MV-4-11 (cell line): ENCODE measurements around the gene KCNQ5.

ENCODE experiments used
- DNase-seq: peaks from one replicate; lab custom pipeline; 2025; lab: John Stamatoyannopoulos, UW

The KCNQ5 gene

DNA sequence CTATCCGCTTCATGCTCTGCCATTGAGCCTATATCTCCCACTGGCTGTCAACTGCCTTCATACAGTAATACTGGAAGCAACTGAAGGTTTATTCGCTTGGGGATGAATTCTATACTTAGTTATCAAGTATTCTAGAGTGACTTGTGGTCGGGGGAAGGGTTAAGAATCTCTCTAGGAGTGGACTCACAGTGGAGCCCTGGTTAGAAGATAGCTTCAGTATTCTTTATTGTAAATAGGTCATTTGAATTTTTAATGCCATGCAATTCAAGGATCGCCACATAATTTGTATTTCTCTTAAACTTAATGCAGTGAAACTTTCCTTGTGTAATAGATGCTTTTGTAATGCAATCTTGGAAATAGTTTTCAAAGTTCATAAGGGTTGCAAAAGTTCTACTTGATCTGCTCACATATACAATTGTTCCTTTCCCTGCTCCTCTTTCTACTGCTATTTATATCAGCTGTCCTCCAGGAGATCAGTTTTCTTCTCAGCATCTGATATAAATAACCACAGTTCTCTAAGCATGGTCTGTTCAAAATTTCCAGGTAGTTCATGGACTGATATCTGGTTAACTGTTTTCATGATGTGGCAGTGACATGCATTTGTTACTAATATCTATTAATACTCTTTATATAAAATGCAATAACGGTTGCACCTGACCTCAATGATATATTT is 120.3 kb downstream of the KCNQ5 start:
- no peak for DNase-seq

DNA sequence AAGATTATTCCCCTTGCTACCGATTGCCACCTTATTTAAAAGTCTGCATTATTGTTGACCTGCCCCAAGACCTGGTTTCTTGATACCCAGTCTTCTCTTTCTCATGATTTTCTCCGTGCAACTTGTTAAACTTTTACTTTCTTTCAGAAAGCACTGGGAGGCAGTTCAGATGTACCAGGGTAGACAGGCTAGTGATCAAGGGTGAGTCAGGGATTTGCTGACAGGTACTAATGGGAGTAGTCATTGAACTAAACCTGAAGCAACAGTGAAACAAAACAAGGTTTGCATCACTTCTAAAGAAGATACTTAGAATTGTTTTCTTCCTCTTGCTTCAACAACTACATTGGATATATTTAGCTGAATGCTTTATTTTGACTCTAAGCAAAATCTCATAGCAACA is 124.4 kb downstream of the KCNQ5 start:
- no peak for DNase-seq

DNA sequence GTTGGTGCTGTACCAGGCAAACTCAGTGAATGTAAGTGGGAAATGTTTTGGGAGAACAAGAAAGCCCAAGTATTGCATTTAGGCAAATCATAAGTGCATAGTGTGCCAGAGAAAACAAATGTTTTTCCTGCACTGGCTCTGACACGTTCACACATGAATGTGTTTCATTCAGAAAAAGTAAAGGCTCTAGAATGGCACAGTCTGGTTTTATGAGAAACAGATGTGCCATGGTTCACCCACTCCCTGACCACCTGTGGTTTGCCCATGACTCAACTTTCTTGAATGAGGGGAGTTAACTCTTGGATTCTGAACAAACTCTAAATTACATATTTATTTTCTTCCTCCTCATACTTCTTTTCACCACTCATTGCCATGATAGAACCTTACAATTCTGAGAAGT is 126.9 kb downstream of the KCNQ5 start:
- DNase-seq: no peak

DNA sequence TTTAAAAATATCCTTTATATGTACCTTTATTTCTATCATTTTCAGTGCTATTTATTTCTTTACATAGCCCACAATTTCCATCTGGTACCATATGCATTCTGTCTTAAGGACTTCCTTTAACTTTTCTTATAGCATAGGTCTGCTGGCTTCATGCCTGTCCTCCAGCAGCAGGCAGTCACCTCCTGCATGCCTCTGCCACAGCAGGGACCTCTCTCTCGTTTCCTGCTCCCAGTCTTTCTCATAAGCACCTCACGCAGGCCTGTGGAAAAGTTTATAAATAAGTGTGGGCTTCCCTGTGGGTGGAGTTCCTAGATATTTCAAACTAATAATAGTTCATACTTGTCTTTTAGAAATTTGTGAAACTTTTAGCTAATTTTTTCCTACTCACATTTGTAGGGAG is 133.9 kb downstream of the KCNQ5 start:
- no peak for DNase-seq

DNA sequence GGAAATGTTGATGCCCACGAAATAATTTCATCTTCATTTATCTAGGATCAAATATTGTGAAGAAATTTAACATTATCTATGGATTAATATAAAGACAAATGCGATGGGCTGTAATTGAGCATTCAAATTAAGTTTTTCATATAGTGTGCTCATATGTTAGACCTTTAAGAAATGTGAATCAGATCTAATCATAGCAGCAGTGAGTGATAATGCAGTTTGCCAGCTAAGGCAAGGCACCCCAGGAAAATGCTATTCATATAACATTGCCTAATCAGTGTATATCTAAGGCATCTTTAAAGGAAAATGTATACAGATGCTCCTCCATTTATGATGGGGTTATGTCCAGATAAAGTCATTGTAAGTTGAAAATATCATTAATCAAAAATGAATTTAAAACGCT is 135.2 kb downstream of the KCNQ5 start:
- no peak for DNase-seq

DNA sequence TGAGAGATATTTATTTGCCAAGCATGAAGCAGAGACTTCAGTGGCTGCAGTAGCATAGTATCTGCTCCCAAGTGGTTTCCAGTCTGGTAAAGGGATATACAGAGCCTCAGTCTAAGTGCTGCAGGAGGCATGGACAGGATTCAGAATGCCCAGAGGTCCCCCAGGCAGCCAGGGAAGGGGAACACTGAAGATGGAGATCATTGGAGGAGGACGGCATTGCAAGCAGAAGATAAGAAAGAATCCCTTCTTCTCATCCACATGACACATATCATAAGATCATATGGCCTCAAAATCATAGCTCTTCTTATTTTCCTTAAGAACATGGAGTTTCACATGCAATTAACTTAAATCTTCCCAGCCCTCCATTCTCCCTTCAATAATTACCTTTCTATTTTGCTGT is 136.1 kb downstream of the KCNQ5 start:
- DNase-seq: no peak

DNA sequence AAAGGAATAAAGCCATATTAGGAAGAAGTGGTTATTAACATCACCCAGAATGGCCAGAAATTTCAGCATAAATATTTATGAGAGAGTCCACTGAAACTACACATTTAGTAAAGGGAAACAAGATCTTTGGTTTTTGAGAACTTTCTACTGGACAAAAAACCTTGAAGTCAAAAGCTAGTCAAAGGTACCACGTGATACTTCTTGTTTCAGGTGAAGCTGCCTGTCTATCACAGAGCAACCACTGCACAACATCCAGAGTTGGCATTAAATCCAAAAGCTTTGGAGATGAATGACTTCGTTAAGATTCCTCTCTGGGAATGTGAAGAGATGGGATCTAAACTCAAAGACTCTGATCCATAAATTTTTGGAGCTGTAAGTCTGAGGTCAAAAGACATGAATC is 137.0 kb downstream of the KCNQ5 start:
- no peak for DNase-seq

DNA sequence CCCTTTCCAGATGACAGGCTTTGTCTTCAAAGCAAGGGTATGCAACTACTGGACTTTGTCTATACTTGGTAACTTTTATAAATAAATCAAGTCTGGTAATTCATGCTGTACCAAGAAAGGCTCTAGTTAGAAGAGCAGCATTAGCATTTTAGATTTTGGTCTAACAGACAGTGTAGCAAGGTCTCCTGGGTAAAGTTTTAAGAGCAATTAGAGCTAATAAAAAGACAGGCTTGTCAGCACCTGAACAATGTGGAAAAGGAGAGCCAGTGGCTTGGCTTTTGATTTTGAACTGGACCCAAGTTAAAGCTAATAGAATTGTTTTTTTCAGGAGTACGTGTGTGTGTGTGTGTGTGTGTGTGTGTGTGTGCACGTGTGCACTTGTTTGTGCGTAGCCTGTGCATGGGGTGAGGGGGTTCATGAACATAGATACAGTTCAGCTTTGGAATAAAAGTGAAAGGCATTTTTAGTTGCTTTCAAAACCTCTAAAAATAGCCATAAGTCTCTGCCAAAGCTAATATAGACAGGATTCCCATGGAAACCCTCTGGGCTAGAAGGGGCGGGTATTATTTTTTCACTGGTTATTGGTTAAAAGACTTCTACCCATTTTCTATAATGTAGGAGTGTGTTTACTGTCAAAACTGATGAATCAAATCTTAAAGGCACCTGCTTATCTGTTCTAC is 138.4 kb downstream of the KCNQ5 start:
- DNase-seq: no peak

DNA sequence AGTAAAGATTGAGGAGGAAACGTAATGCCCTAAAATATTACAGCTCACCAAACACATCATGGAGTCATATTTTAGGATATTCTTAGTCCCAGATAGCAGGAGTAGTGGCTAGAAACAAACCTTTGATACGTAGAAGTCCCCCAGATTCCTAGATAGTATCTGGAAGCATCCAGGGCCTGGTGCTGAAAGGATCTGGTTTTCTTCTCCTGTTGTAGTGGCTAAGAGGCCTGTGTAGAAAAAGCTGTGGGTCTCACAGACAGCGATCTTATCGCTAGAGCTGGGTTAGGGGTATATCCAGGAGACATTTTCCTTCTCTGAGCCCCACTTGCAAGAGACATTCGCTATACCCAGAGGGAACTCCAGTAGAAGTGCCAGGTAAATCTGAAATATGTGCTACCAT is 139.9 kb downstream of the KCNQ5 start:
- no peak for DNase-seq

DNA sequence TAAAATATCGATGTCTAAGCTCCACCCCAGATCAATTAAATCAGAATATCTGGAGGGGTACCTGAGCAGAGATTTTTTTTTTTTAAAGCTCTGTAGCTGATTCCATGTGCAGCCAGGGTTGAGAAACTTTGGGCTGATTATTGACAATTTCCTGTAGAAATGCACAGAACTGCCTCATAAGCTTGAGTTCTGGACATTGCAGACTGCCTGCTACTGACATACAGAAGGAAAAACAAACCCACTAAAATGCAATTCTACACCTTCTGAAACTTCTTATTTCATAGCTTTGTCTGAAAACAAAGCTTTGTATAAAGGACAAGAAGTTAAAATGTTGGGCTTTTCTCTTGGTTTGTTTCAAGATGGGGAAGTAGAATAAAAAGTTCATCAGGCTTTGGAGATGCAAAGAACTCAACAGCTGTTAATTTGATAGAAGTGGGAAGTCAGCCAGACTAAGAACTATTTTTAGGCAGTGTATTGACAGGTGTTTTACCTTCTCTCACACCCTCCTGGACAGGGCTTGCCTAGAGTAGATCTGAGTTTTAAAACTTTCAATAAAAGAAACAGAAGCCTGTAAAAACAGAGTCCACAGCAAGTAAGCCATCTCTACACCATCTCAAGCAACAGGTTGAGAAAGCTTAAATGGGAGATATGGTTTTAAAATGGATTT is 147.7 kb downstream of the KCNQ5 start:
- no peak for DNase-seq

DNA sequence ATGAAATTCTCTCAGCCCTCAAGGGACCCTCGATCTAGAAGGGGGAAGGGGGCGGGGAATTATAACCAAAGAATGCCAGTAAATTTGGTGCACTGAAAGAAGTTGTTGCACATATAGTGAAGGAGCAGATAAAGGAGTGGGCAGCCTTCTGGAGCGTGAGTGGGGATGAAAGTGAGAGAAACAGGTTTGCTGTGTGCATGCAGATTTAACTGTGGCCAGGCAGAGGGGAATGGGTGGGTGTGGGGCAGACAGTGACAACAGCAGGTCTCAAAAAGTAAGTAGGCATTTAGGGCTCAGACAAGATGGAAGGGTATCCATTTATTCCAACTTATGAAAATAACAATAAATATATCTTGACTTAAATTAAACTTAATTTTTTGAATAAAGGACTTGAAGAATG is 149.1 kb downstream of the KCNQ5 start:
- DNase-seq: no peak

DNA sequence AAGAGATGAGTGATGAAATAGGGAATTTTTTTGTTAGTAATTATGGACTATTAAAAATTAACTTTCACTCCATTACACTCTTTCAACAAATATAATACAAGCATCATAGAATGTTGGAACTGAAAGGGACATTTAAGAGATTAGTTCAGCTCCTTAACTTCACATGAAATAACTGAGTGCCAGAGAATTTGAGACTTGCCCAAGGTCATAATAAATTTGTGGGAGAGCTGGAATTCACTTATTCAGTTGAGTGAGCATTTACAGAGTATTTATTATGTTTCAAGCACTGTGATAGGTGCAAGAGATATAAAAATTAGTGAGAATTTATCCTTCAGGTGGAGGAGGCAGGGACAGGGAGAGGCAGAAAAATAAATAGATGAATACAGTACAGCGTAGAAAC is 154.6 kb downstream of the KCNQ5 start:
- no peak for DNase-seq

DNA sequence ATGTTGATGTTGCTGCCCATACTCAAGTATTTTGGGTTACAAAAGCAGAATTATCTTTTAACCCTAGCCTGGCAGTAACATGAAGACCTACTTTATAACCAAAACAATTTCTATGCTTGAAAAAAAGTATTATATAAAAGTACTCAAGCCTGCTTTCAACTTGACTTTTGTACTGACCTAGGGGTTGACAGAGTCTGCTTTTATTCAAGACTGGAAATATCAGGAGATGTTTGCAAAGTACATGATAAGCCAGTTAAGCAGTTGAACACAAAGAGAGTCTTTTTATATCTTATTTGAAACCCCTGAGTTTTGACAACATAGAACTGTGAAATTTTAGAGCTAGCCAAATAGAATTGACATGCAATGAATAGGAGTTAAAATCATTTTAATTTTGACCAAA is 159.8 kb downstream of the KCNQ5 start:
- DNase-seq: no peak

DNA sequence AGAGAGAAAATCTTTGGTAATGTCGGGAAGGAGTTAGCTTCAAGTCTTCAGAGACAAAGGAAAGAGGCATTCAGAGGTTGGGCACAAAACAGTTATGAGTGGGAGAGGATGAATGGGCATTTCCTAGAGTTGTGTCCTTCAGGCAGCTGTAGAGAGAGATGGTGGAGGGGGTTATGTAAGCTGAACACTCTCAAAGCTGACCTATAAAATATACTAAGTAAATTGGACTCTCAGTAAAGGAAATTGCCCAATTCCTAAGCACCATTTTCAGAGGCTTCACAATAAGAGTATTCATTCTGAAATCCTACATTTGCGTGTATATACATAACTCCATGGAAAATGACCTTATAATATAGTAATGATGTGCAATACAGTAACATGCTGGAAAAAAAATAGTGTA is 161.2 kb downstream of the KCNQ5 start:
- no peak for DNase-seq

DNA sequence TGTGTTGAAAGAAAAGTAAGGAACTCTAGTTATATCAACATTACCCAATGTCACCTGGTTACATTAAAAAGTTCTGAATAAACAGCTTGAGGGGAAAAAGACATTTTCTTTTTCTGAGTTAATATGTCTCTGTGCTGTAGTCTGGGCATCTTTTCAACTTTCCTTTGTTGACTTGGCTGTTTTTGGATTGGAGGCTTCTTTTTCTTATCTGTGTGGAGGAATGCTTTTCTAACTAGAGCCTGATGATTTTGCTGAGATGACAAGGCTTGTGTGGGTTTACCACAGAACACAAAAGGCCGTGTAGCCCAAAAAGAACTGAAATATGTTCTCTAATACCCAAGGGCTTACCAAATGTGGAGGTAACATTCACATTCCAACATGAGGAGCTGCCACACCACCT is 161.8 kb downstream of the KCNQ5 start:
- DNase-seq: no peak

DNA sequence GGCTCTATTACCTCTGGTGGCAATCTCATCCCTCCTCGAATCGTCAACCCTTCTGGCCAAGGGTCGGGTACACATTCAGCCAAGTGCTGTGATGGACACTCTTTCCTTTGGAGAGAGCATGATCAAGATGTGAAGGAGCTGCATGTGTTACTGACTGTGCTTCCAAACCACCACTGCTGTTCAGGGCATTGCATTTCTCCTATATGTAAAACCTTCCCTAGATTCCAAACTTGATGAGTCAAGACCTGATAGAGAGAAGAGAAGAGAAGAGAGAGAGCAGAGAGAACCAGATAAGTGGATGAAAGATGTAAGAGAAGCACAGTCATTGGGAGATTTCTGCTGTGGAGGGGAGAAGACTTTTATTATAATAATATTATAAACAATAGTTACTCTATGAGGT is 162.2 kb downstream of the KCNQ5 start:
- DNase-seq: no peak

DNA sequence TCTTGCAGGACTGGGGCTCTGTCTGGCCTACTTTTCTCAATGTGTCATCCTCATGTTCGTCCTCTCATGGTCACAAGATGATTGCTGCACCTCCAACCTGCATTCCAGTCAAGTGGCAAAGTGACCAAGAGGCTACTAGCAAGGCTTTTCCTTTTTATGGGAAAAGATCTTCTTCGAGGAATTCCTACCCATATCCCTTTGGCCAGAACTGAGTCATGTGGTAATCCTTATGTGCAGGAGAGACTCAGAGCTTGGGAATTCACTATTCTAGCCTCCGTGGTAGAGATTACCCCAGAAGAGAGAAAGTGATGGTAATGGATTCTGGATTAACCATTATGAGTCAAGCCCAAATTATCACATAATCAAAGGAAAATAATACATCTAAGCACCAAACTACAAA is 162.7 kb downstream of the KCNQ5 start:
- DNase-seq: no peak

DNA sequence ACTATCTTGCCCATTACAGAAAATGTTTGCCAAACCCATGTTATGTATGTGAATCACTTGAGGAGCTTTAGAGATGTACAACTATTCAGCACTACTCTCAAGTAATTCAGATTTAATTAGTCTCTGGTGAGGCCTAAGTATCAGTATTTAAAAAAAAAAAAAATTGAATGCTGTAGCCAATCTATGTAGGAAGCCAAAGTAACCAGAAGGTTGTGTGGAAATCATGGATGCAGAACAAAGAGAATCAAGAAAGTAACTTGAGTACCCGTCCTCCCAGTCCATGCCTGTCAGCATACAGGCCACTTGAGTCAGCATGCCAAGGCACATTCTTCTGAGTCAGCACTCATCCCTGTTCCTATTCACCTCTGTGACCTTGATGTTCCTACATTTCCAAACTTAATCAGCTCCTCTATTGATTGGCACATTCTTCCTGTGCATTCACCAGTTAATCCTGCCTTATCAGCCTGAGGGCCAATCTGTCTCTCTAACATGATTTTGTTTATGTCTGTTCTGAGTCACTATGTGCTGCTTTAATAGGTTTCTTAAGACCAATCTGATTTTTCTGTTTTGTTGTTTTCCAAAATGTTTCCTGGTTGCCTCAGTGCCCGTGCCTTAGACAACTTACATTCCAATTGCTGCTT is 165.6 kb downstream of the KCNQ5 start:
- no peak for DNase-seq

DNA sequence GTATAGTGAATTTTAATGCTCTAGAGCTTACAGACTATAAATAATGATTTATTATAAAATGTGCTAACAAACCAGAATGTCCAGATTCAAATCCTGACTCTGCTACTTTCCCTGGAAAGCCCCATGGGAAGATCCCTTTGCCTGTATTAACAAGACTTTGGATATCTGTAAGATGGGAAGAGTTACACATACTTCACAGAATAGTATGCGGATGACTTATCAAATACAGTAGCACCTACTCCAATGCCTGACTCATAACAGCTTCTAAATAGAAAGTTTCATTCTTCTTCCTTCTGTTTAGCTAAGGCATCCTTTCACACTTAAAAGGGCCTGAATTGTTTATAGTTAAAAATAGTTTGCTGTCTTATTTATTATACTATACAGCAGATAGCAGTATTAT is 166.3 kb downstream of the KCNQ5 start:
- DNase-seq: no peak

DNA sequence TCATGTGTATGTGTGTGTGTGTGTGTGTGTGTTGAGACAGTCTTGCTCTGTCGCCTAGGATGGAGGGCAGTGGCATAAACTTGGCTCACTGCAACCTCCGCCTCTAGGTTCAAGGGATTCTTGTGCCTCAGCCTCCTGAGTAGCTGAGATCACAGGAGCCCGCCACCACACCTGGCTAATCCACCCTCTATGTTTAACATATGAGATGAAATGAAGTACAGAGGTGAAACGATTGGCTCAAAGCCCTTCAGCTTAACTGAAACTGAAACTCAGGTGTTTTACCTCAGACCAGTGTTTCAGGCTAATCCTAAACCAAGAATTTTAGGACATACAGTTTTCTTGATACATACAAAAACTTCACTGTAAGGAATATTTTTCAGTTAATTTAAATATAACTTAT is 167.3 kb downstream of the KCNQ5 start:
- no peak for DNase-seq

DNA sequence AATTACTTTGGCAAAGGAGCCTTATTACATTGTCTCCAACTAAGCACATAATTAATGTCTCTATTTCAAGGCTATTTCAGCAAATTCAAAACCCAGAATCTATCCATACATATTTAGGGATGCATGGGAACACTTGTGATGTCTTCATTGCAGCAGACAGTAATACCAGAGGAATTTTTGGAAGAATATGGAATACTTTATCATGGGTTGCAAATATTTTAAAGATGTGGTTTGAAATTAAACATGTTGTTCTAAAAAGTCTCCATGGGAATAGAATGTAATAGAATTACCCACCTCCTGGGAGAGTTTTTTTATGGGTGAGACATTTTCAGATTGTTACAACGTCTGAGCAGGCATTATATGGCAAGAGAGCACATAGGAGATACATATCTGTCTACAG is 170.8 kb downstream of the KCNQ5 start:
- DNase-seq: no peak

DNA sequence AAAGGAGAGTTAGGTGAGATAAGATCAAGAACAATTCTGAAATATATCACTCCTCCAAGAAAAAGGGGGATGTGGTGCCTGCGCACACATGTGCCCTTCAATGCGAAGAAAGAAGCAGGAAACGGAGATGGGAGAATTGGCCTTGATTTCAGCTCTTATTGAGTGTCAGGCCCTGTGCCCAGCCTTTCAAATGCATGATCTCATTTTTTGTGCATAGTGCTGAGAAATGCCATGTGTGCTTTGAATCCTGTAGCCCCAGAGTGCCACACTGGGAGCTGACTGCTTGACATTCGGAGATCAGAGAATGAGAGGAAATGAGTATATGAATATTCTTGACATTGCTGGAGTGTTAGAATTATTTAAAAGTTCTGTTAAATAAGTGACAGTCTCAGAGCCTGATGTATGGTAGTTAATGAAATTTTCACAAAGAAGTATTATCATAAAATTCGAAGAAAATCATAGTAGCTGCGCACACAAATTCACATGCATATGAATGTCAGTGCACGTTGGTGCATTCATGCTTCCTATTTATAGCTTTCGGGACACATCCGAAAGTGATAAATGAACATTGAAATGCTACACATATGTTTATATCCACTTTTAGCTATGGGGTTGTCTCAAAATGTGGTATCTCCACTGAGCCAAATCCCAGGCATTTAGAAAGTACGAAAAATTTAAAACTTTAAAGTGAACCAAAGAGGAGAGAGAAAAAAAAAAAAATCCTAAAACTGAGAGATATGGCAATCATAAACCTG is 172.0 kb downstream of the KCNQ5 start:
- DNase-seq: no peak
